Tibial nerve (tissue), 4 donors: Measurements from ENCODE around the gene ZNF697. TPM values are rescaled to one million over a fixed set of nuclear protein-coding genes. Genes with fewer than 3 reads are reported as not detected.

Experiments used
- DNase-seq, 2 donors: peaks; one replicate each; pipeline ENCODE4 v3.0.0-alpha.2; 2019; ENCODE audit warnings: low spot score in 2 of 2
- H3K27ac ChIP-seq, 4 donors: fragments of 200-600 bp; sonication (generic) in 3 of 4; one replicate each; pipeline ENCODE4 v1.5.1; 2017 to 2019; ENCODE audit warnings: mild to moderate bottlenecking in 1 of 4
- H3K27me3 ChIP-seq, 2 donors: fragments of 200-600 bp; sonication (generic) in 1 of 2; one replicate each; pipeline versions ENCODE4 v1.5.1 to v1.6.0; 2017 to 2019
- H3K36me3 ChIP-seq, 3 donors: fragments of 200-600 bp; sonication (generic); one replicate each; pipeline ENCODE4 v1.5.1; 2018 to 2019
- H3K4me1 ChIP-seq, 4 donors: fragments of 200-600 bp; sonication (generic) in 3 of 4; one replicate each; pipeline ENCODE4 v1.5.1; 2017 to 2019
- H3K4me3 ChIP-seq, 4 donors: fragments of 200-600 bp; sonication (generic) in 3 of 4; one replicate each; pipeline ENCODE4 v1.5.1; 2017 to 2019; ENCODE audit warnings: mild to moderate bottlenecking in 1 of 4, moderate library complexity in 1 of 4
- H3K9me3 ChIP-seq, 4 donors: fragments of 200-600 bp; sonication (generic) in 3 of 4; one replicate each; pipeline ENCODE4 v1.5.1; 2017 to 2019
- CTCF ChIP-seq, 5 experiments: fragments of 200-600 bp in 3 of 5; fragments of 450-650 bp in 2 of 5; sonication (generic) in 3 of 5; IDR thresholded peaks; one replicate each; pipeline ENCODE4 v1.5.1; 2016 to 2019; ENCODE audit warnings: antibody characterized with exemption in 5 of 5, mild to moderate bottlenecking in 3 of 5, moderate library complexity in 2 of 5
- EP300 ChIP-seq, 2 donors: sonication (generic); formaldehyde crosslinking; IDR thresholded peaks; one replicate each; pipeline ENCODE4 v1.6.1; 2017; ENCODE audit warnings: antibody characterized with exemption in 2 of 2, mild to moderate bottlenecking in 1 of 2
- POLR2A ChIP-seq, 2 donors: fragments of 450-650 bp; IDR thresholded peaks; one replicate each; pipeline ENCODE4 v1.6.1; 2017; ENCODE audit warnings: antibody characterized with exemption in 2 of 2, mild to moderate bottlenecking in 2 of 2, moderate library complexity in 2 of 2
- WGBS, 2 donors: methylation state at CpG; one replicate each; pipeline ENCODE4 v1.1.5; 2018; 5-methylcytosine and 5-hydroxymethylcytosine counted together
- total RNA-seq, 4 donors: library from RNA; depleted of rRNA; stranded (reverse); fragments of >200 nt; gene quantifications; one replicate each; pipeline ENCODE4 v1.1.0, GENCODE V29; 2016

Gene ZNF697
- total RNA-seq, 4 donors from 2014 or later: 3.3 to 9.0 (median 4.9) TPM

GRCh38 chr1:119674835-119675289, 26.8 kb upstream of the ZNF697 start:
- TF ChIP-seq POLR2A (IDR thresholded peaks at IDR 0.05): no peak
- peak in 2 of 5 experiments; percentile 34 to 51 for TF ChIP-seq CTCF (IDR thresholded peaks at IDR 0.05)
- Histone ChIP-seq H3K27ac (peak overlapping the region in 2 of 4 donors; percentile 67 to 87), H3K9me3 (no peaks in the 10 kb centered on the region), H3K4me1 (peaks cover 0 to 33% (median 7%) of the 10 kb centered on the region in 4 donors), H3K27me3 (no peaks in the 10 kb centered on the region), H3K36me3 (no peaks in the 10 kb centered on the region), H3K4me3 (peak overlapping the region in 2 of 4 donors; percentile 43 to 45)
- peak in 1 of 2 donors; percentile 14 for DNase-seq
- 34 to 56% methylated on average over 6 of the region's 6 CpGs for WGBS, 2 donors

GRCh38 chr1:119674111-119674526, 26.1 kb upstream of the ZNF697 start:
- H3K4me3 ChIP-seq: no peak overlapping the region
- peak overlapping the region in 2 of 4 donors; percentile 25 to 66 for H3K27ac ChIP-seq
- H3K9me3 ChIP-seq: no peaks in the 10 kb centered on the region
- H3K27me3 ChIP-seq: no peaks in the 10 kb centered on the region
- peaks cover 0 to 33% (median 7%) of the 10 kb centered on the region in 4 donors for H3K4me1 ChIP-seq
- H3K36me3 ChIP-seq: no peaks in the 10 kb centered on the region
- no peak for TF ChIP-seq EP300 (IDR thresholded peaks at IDR 0.05)
- DNase-seq: no peak
- 49 to 52% methylated on average over 4 of the region's 4 CpGs for WGBS, 2 donors

GRCh38 chr1:119673171-119673940, 25.3 kb upstream of the ZNF697 start:
- DNase-seq: no peak
- no peak for TF ChIP-seq EP300 (IDR thresholded peaks at IDR 0.05)
- no peak for TF ChIP-seq POLR2A (IDR thresholded peaks at IDR 0.05)
- TF ChIP-seq CTCF (IDR thresholded peaks at IDR 0.05): no peak
- WGBS, 2 donors: 90 to 94% methylated on average over 4 of the region's 4 CpGs
- Histone ChIP-seq H3K27ac (peak overlapping the region in 2 of 4 donors; percentile 25 to 66), H3K27me3 (no peaks in the 10 kb centered on the region), H3K4me1 (peaks cover 0 to 33% (median 7%) of the 10 kb centered on the region in 4 donors), H3K9me3 (no peaks in the 10 kb centered on the region), H3K4me3 (no peak overlapping the region), H3K36me3 (no peaks in the 10 kb centered on the region)

GRCh38 chr1:119670898-119671297, 22.8 kb upstream of the ZNF697 start:
- Histone ChIP-seq H3K27me3 (no peaks in the 10 kb centered on the region), H3K9me3 (no peaks in the 10 kb centered on the region), H3K4me1 (peaks cover 0 to 27% (median 7%) of the 10 kb centered on the region in 4 donors), H3K36me3 (no peaks in the 10 kb centered on the region), H3K27ac (no peak overlapping the region), H3K4me3 (no peak overlapping the region)
- no peak for TF ChIP-seq POLR2A (IDR thresholded peaks at IDR 0.05)
- TF ChIP-seq EP300 (IDR thresholded peaks at IDR 0.05): no peak
- TF ChIP-seq CTCF (IDR thresholded peaks at IDR 0.05): no peak
- 96 to 99% methylated on average over 2 of the region's 2 CpGs for WGBS, 2 donors
- no peak for DNase-seq

- DNase-seq: no peak
- Histone ChIP-seq H3K27ac (no peak overlapping the region), H3K4me3 (no peak overlapping the region), H3K4me1 (no peaks in the 10 kb centered on the region), H3K27me3 (no peaks in the 10 kb centered on the region), H3K9me3 (no peaks in the 10 kb centered on the region), H3K36me3 (no peaks in the 10 kb centered on the region)
- TF ChIP-seq POLR2A (IDR thresholded peaks at IDR 0.05) (no peak), EP300 (IDR thresholded peaks at IDR 0.05) (no peak), CTCF (IDR thresholded peaks at IDR 0.05) (no peak)
- 94 to 95% methylated on average over 6 of the region's 6 CpGs for WGBS, 2 donors
Observed at GRCh38 chr1:119667173-119667572, 19.1 kb upstream of the ZNF697 start.
